ENCODE measurements around the gene CSNK1A1.

- TF ChIP-seq, protein P1, sequence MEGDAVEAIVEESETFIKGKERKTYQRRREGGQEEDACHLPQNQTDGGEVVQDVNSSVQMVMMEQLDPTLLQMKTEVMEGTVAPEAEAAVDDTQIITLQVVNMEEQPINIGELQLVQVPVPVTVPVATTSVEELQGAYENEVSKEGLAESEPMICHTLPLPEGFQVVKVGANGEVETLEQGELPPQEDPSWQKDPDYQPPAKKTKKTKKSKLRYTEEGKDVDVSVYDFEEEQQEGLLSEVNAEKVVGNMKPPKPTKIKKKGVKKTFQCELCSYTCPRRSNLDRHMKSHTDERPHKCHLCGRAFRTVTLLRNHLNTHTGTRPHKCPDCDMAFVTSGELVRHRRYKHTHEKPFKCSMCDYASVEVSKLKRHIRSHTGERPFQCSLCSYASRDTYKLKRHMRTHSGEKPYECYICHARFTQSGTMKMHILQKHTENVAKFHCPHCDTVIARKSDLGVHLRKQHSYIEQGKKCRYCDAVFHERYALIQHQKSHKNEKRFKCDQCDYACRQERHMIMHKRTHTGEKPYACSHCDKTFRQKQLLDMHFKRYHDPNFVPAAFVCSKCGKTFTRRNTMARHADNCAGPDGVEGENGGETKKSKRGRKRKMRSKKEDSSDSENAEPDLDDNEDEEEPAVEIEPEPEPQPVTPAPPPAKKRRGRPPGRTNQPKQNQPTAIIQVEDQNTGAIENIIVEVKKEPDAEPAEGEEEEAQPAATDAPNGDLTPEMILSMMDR (IDR thresholded peaks at IDR 0.05): no peak
- no peak for TF ChIP-seq EZH2phosphoT487 (IDR thresholded peaks at IDR 0.05)
- TF ChIP-seq EZH2 (IDR thresholded peaks at IDR 0.05): no peak
These were observed 24.8 kb upstream of the CSNK1A1 start for GRCh38 chr5:149576021-149576420.
